HG03135 (cell line): Measurements from ENCODE around the gene TENM4.

ENCODE experiments used
- ATAC-seq: cut with Tn5 transposase; IDR thresholded peaks from one replicate; pipeline ENCODE4 v1.9.1; 2021; ENCODE audit warnings: mild to moderate bottlenecking, moderate library complexity; ENCODE audit not compliant: unreplicated experiment

The TENM4 gene

DNA sequence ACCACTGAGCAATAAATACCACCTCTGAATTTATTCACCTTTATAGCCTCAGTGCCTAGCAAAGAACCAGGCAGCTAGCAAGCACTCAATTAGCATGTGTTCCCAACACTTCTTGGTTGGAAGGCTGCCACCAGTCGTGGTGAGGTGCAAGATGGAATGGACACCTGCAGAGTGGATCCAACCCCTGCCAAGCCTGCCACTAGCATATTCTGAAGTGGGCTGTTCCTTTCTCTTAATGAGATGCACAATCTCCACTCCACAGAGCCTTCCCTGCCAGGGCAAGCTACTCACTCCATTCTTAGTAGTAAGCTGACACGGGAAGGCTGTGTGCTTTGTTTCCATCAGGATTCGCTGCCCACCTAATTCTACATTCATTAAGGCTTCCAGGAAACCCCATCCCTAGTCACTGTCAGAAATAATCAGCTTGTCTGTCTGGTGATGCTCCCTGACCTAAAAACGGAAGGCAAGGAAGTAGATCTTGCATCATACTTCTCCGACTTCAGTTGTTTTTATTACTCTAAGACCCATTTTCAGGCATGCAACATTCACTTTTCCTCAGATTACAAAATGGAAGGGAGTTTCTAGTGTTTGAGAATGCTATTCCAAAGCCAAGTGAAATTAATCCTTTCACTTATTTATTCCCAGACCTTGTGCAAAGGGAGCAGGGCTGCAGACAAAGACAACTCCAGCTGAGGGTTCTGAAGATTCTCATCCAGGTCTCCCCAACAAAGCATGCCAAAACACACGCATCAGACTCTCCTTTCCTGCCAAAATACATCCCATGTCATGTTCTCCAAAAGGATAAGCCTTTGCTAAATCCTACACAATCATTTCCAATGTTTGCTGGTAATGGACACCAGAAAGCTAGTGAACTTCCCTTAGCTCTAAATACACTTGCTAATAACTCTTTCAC lies 128.0 kb downstream of the TENM4 start:
- no peak for ATAC-seq

- ATAC-seq, result no peak
Observed at GRCh38 chr11:79311461-79311860, 129.4 kb downstream of the TENM4 start.

DNA sequence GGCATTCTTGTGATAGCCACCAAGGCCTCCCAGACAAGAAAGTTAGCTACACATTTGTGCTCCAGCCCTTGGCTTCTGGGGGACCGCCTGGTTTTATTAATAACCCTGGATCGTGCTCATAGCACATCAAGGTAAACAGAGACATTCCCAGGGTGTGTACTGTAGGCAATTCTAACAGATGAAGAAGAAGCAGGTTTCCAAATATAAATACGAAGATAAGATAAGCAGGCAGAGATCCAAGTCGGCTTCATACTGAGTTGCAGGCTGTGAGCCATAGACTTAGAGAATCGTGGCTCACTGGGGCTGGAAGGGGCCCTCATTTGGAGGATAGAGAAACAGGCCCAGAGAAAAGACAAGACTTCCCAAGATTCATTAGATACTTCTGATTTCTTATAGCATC lies 131.4 kb downstream of the TENM4 start:
- ATAC-seq, result no peak

DNA sequence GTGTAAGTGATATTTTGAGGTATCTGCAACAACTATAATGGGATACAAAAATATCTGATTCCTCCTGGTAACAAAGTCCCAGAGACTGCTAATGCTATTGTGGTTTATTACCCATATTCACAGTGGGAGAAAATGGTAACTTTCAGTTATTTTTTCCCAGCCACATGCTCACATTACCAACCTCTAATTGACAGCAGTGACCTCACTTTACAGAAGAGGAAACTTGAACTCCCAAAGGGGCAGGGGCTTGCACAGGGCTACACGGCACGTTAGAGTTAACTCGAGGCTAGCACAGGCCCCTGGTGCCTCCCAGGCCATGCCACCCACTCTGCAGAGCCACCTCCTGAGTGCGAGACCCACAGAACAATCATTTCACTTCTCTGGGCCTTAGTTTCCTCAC lies 132.4 kb downstream of the TENM4 start:
- no peak for ATAC-seq

- ATAC-seq, result no peak
Observed at GRCh38 chr11:79304599-79305212, 136.1 kb downstream of the TENM4 start.

DNA sequence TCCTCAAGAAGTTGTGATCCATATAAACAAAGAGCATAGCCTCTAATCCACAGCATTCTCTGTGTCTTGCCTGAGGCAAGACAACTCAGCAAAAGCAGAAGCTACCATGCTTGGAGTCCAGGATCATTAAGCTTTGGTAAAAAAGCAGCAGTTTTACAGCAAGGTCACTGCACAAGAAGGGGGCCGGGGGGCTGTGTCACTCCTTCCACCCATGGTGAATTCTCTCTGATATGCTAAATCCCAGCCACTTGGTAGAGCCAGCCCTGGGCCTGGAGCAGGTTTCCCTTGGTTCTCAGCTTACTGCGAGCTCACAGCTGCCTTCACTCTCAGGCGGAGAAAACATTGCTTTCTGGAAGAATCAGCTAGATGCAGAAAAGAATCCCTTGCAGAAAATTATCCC lies 144.7 kb downstream of the TENM4 start:
- ATAC-seq, result no peak

DNA sequence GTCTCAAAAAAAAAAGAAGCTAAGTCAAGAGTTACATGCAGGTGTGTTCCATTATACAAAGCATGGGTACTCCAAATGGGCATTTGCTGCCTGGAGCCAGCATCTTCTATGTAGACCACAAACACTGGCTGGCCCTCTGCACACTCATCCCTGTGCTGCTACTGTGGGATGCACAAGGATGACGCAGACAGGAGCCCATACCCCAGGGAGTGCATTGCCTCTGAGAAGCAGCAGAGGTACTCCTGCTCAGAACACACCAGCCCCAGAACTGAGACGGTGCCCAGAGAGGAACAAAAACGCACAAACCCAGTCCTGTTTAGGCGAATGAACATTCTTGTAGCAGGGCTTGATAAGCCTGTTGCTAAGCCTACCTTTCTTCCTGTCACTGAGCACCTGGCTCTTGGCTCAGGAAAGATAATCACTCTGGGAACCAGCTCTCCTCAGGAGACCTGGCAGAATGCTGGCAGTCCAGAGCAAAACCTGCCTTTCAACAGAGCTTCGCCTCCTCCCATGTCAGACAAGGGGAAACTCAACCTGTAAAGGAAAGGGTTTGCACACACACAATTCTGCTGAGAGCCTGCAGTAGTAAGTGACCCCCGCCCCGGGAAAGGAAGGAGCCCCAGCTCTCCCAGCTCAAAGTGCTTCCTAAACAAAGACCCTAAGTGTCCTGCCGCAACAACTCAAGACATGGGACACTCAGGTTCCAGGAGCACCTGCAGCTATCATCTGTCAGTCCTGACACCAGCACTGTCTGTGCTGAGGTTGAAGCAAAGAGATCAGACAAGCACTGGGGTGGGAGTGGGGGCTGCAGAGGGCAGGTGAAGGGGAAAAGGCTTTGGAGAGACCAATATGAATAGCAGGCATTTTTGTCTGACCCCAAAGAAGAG lies 145.7 kb downstream of the TENM4 start:
- ATAC-seq, result no peak

DNA sequence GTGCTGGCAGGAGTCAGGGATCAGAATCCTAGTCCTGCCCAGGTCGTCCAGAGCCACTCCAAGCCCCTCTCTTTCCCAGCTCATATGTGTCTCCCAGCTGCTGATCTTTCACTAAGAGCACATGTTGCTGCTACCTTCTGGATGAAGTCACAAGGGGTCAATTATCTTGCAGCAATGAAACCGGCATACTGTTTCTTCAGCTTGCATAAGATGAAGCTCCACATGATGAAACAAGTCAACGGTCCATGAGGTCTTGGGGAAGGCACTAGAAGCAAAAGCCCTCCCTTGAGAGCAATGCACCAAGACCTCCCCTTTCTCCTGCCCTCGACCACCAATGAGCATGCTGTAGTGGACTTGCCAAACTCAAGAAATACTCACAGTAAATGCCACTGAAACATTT lies 148.9 kb downstream of the TENM4 start:
- no peak for ATAC-seq

DNA sequence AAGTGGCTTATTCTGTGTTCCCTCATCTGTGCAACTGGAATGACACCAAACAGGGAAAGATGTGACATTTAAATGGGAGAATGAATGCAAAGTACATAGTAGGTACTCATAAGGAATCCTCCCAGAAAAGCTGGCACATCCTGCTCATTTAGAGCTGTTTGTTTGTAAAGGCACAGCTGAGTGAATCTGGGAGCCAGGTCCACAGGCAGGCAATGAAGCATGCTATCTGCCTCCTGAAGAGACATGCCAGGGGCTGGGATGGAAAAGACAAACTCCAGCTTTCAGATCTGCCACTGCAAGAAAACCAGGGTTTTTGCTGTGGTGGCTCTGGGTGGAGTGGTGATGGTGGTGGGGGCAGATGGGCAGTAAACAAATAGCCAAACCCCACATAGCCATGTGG lies 150.1 kb downstream of the TENM4 start:
- no peak for ATAC-seq

GRCh38 chr11:79287952-79288351 lies 152.9 kb downstream of the TENM4 start:
- no peak for ATAC-seq

GRCh38 chr11:79285756-79286155 lies 155.1 kb downstream of the TENM4 start:
- ATAC-seq, result no peak

- ATAC-seq, result no peak
Observed at GRCh38 chr11:79276736-79277325, 164.0 kb downstream of the TENM4 start.

GRCh38 chr11:79274636-79275331 lies 166.0 kb downstream of the TENM4 start:
- no peak for ATAC-seq

GRCh38 chr11:79273781-79274180 lies 167.0 kb downstream of the TENM4 start:
- no peak for ATAC-seq

GRCh38 chr11:79269611-79270307 lies 171.1 kb downstream of the TENM4 start:
- ATAC-seq, result no peak

DNA sequence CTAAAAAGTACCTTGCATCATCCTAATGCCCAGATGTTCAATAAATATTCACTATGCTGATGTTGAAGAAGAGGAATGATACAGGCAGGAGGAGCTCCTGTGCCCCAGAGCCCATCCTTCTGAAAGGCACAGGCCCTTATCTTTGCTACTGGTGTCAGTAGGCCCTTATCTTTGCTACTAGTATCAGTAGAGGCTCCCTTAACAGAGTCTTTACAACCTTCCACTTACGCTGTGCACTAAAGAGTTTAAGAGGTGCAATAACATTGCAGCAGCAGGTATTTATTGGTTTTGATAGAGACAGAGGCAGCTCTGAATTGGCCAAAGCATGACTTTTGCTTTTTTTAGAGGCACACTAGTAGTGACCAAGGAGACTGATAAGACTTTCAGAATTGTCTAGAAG lies 174.4 kb downstream of the TENM4 start:
- no peak for ATAC-seq

DNA sequence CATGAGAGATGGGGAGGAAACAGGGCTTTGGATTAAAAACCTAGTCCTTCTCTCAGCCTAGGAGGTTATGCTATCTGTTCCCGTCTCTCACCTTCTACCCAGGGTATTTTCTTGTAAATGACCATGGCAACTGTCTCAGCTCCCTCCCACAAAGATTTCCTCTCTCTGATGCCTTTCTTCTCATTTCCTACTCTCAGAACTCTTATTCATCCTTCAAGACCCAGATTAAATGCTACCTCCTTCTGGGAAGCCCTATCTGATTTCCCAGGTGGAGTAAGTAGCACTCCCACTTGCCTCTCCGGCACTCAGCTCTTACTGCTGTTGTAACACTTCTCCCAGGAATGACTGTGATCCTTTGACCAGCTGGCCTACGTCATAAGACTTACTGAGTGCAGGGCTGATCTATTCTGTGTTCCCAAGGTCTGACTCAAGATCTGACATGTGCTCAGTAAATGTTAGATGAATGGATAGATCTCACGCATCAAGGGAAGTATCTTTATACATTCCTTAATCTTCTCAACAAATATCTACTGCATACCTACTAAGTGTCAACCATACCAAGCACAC lies 175.0 kb downstream of the TENM4 start:
- ATAC-seq, result no peak

GRCh38 chr11:79264284-79264683 lies 176.5 kb downstream of the TENM4 start:
- no peak for ATAC-seq

DNA sequence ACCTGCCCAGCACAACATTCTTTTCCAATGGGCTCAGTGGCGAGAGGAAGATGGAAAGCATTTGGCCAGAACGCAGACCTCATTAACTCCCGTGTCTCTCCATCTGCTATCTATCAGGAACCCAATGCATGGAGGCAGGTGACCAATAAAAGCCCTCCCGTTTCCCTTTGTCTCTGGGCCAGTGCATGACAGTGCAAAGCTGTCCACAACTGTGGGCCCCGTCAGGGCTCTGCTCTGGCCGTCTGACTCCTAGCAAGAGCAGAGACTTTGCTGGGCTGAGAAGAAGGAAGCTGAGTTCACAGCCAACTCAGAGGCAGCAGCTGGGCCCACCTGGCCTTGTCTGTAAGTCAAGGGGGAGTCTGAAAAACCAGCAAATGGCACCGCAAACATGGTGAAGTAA lies 177.8 kb downstream of the TENM4 start:
- ATAC-seq, result no peak

DNA sequence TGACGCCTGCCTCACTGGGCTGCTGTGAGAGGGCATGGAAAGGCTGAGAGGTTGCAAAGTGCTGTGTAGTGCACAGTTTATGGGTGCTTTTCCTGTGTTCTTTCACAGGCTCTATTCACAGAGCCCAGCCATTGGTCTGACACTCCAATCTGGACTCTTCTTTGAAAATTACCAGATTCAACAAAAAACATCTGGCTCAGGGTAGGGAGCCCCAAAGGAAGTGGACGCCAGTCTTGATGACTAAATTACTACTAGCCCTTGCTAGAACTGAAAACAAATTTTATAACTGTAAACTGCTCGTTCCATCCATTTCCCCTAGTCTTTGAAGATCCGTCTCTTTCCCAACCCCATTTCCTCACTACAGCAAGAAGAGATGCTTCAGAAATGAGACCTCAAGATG lies 178.6 kb downstream of the TENM4 start:
- no peak for ATAC-seq
